ENCODE data around the gene STK11.

GRCh38 chr19:1237754-1238368, 32.3 kb downstream of the STK11 start, which contains the start of gene CBARP:
- no peak for TF ChIP-seq POLR2A (IDR thresholded peaks at IDR 0.05; ENCODE audit: extremely low read depth, insufficient read length)
- TF ChIP-seq CTCF (IDR thresholded peaks at IDR 0.05; ENCODE audit: low read depth, low read length): no peak
- TF ChIP-seq, protein P1, sequence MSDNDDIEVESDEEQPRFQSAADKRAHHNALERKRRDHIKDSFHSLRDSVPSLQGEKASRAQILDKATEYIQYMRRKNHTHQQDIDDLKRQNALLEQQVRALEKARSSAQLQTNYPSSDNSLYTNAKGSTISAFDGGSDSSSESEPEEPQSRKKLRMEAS (IDR thresholded peaks at IDR 0.05; ENCODE audit: low read depth, low read length): no peak

Data from NB4 (cell line).